Smooth muscle cell of the brain vasculature (primary cell): ENCODE results near the gene EPB41L3.
"Not testable (repeated sequence)": the region's sequence is repeated elsewhere in the genome, so short reads cannot be mapped to it uniquely, and the experiment has no call there.

Experiments used
- DNase-seq: peaks from one replicate; pipeline ENCODE4 v3.0.0-alpha.2; 2012; ENCODE audit warnings: low read depth, low spot score

EPB41L3 gene

GRCh38 chr18:5496305-5496704 is 47.5 kb downstream of the EPB41L3 start:
- DNase-seq = no peak

GRCh38 chr18:5490753-5491480 is 52.9 kb downstream of the EPB41L3 start:
- DNase-seq = no peak

GRCh38 chr18:5488844-5489243 is 55.0 kb downstream of the EPB41L3 start:
- no peak for DNase-seq

GRCh38 chr18:5488044-5488443 is 55.8 kb downstream of the EPB41L3 start:
- DNase-seq = not testable (repeated sequence)

GRCh38 chr18:5484526-5484925 is 59.3 kb downstream of the EPB41L3 start:
- DNase-seq = no peak

- no peak for DNase-seq
Measured at GRCh38 chr18:5481621-5482020, 62.2 kb downstream of the EPB41L3 start.

- no peak for DNase-seq
Measured at GRCh38 chr18:5478261-5478660, 65.5 kb downstream of the EPB41L3 start.

GRCh38 chr18:5476961-5477800 is 66.6 kb downstream of the EPB41L3 start:
- DNase-seq = no peak

- DNase-seq = no peak
Measured at GRCh38 chr18:5475267-5475666, 68.5 kb downstream of the EPB41L3 start.

GRCh38 chr18:5469340-5469739 is 74.5 kb downstream of the EPB41L3 start:
- no peak for DNase-seq

- no peak for DNase-seq
Measured at GRCh38 chr18:5468394-5468793, 75.4 kb downstream of the EPB41L3 start.

GRCh38 chr18:5467671-5468070 is 76.1 kb downstream of the EPB41L3 start:
- no peak for DNase-seq

GRCh38 chr18:5466256-5466655 is 77.5 kb downstream of the EPB41L3 start:
- DNase-seq = no peak

GRCh38 chr18:5464251-5464650 is 79.5 kb downstream of the EPB41L3 start:
- no peak for DNase-seq

- DNase-seq = no peak
Measured at GRCh38 chr18:5463831-5464230, 80.0 kb downstream of the EPB41L3 start.

- peak; percentile 69 for DNase-seq
Measured at GRCh38 chr18:5463390-5463789, 80.4 kb downstream of the EPB41L3 start.

GRCh38 chr18:5462227-5462626 is 81.6 kb downstream of the EPB41L3 start:
- no peak for DNase-seq

GRCh38 chr18:5461041-5461440 is 82.8 kb downstream of the EPB41L3 start:
- DNase-seq = no peak

GRCh38 chr18:5457462-5457957 is 86.3 kb downstream of the EPB41L3 start:
- DNase-seq = no peak

GRCh38 chr18:5456577-5457461 is 87.0 kb downstream of the EPB41L3 start:
- peak; percentile 55 for DNase-seq

GRCh38 chr18:5455674-5456073 is 88.1 kb downstream of the EPB41L3 start:
- DNase-seq = peak; percentile 58

- no peak for DNase-seq
Measured at GRCh38 chr18:5452943-5453443, 90.8 kb downstream of the EPB41L3 start.
